DOHH2 (cell line): ENCODE measurements around the gene HERC2.

Experiments used
- H3F3A ChIP-seq: fragments of 200-600 bp; sonication (generic), shearing (Covaris generic); 2 replicates; pipeline ENCODE4 v1.6.0; 2016; ENCODE audit warnings: antibody characterized with exemption, mild to moderate bottlenecking; ENCODE audit not compliant: control insufficient read depth, insufficient read depth
- H3K27ac ChIP-seq: fragments of 200-600 bp; sonication (generic); 2 replicates; pipeline ENCODE4 v1.5.1; 2014; ENCODE audit warnings: low read depth, mild to moderate bottlenecking, low read length, moderate library complexity
- H3K27me3 ChIP-seq: fragments of 200-600 bp; sonication (generic); 2 replicates; pipeline ENCODE4 v1.6.1; 2014; ENCODE audit warnings: mild to moderate bottlenecking, low read length, mixed read lengths; ENCODE audit not compliant: control insufficient read depth
- H3K36me3 ChIP-seq: fragments of 200-600 bp; sonication (generic); 2 replicates; pipeline ENCODE4 v1.6.1; 2014; ENCODE audit warnings: mild to moderate bottlenecking, low read length, moderate library complexity, mixed read lengths; ENCODE audit not compliant: control insufficient read depth
- H3K4me1 ChIP-seq: fragments of 200-600 bp; sonication (generic); 2 replicates; pipeline ENCODE4 v1.6.1; 2014; ENCODE audit warnings: mild to moderate bottlenecking, low read length, mixed read lengths; ENCODE audit not compliant: control insufficient read depth
- H3K4me2 ChIP-seq: fragments of 200-600 bp; sonication (generic); 2 replicates; pipeline ENCODE4 v1.6.0; 2014; ENCODE audit warnings: mild to moderate bottlenecking, low read length, moderate library complexity
- H3K4me3 ChIP-seq: fragments of 200-600 bp; sonication (generic); 2 replicates; pipeline ENCODE4 v1.5.1; 2014; ENCODE audit warnings: mild to moderate bottlenecking, low read length, mixed read lengths
- H3K79me2 ChIP-seq: fragments of 200-600 bp; sonication (generic); 2 replicates; pipeline ENCODE4 v1.6.1; 2014; ENCODE audit warnings: mild to moderate bottlenecking, low read length, mixed read lengths; ENCODE audit not compliant: control insufficient read depth
- H3K9me2 ChIP-seq: fragments of 200-600 bp; sonication (generic); replicated peaks from 2 replicates; pipeline ENCODE4 v1.6.1; 2014; ENCODE audit warnings: mild to moderate bottlenecking, low read length, mixed read lengths; ENCODE audit not compliant: control insufficient read depth
- H3K9me3 ChIP-seq: fragments of 200-600 bp; sonication (generic); 2 replicates; pipeline ENCODE4 v1.6.1; 2014; ENCODE audit warnings: antibody characterized with exemption, low read length, mixed read lengths; ENCODE audit not compliant: control insufficient read depth, insufficient read depth
- H4K20me1 ChIP-seq: fragments of 200-600 bp; sonication (generic); 2 replicates; pipeline ENCODE4 v1.6.0; 2014; ENCODE audit warnings: low read depth, mild to moderate bottlenecking, antibody characterized with exemption, low read length, moderate library complexity; ENCODE audit not compliant: control insufficient read depth, insufficient read depth
- EZH2phosphoT487 ChIP-seq: fragments of 200-600 bp; sonication (generic); IDR thresholded peaks from 2 replicates; pipeline ENCODE4 v1.6.1; 2017; ENCODE audit warnings: borderline replicate concordance, mild to moderate bottlenecking, antibody characterized with exemption, low read length, moderate library complexity, mixed read lengths
- TF ChIP-seq, protein P1 (sequence below): fragments of 200-600 bp; sonication (generic); IDR thresholded peaks from one replicate; pipeline ENCODE4 v1.5.1; 2014; ENCODE audit warnings: antibody characterized with exemption, mild to moderate bottlenecking, low read depth, low read length; ENCODE audit not compliant: poor library complexity, severe bottlenecking

HERC2 gene

GRCh38 chr15:28105793-28106192 lies 216.2 kb downstream of the HERC2 start:
- TF ChIP-seq, protein P1, sequence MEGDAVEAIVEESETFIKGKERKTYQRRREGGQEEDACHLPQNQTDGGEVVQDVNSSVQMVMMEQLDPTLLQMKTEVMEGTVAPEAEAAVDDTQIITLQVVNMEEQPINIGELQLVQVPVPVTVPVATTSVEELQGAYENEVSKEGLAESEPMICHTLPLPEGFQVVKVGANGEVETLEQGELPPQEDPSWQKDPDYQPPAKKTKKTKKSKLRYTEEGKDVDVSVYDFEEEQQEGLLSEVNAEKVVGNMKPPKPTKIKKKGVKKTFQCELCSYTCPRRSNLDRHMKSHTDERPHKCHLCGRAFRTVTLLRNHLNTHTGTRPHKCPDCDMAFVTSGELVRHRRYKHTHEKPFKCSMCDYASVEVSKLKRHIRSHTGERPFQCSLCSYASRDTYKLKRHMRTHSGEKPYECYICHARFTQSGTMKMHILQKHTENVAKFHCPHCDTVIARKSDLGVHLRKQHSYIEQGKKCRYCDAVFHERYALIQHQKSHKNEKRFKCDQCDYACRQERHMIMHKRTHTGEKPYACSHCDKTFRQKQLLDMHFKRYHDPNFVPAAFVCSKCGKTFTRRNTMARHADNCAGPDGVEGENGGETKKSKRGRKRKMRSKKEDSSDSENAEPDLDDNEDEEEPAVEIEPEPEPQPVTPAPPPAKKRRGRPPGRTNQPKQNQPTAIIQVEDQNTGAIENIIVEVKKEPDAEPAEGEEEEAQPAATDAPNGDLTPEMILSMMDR: no peak
- no peak for TF ChIP-seq EZH2phosphoT487
- Histone ChIP-seq H3K27me3 (no peaks in the 10 kb centered on the region), H3K4me2 (no peak overlapping the region), H4K20me1 (no peaks in the 10 kb centered on the region), H3K36me3 (no peaks in the 10 kb centered on the region), H3K4me1 (no peaks in the 10 kb centered on the region), H3K27ac (no peak overlapping the region), H3F3A (no peaks in the 10 kb centered on the region), H3K9me2 (no peaks in the 10 kb centered on the region), H3K4me3 (no peak overlapping the region), H3K9me3 (no peaks in the 10 kb centered on the region), H3K79me2 (no peaks in the 10 kb centered on the region)

DNA sequence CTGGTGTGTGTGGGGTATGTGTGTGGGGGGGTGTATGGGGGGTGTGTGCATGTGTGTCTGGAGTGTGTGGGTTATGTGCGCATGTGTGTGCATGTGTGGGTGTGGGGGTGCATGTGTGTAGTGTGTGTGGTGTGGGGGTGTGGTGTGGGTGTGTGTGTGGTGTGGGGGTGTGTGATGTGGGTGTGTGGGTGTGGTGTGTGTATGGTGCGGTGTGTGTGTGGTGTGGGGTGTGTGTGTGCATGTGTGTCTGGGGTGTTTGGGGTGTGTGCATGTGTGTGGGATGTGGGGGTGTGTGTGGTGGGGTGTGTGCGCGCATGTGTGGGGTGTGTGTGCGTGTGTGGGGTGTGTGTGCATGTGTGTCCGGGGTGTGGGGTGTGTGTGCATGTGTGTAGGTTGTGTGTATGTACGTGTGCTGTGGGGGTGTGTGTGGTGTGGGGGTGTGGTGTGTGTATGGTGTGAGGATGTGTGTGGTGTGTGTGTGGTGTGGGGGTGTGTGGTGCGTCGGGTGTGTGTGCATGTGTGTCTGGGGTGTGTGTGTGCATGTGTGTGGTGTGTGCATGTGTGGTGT lies 216.7 kb downstream of the HERC2 start:
- H3K27me3 ChIP-seq: no peaks in the 10 kb centered on the region
- no peak for TF ChIP-seq EZH2phosphoT487
- TF ChIP-seq, protein P1: no peak

DNA sequence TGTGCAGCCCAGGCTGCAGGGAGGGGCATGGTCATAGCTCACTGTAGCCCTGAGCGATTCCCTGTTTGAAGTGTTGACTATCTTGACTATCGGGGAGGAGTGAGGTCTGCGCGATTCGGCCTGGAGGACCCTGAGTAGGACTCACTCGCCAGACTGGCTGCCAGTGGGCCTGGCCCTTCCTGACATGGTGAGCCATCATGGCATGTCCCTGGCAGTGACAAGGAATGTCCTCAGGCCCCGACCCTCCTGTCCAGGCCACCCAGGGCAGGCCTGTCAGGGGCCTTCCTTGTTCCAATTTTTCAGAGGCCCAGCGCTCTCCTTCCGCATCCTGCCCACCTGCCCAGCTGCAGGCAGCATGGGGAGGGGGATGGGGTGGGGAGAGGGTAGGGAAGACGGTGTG lies 217.7 kb downstream of the HERC2 start:
- Histone ChIP-seq H3K9me3 (no peaks in the 10 kb centered on the region), H4K20me1 (no peaks in the 10 kb centered on the region), H3F3A (no peaks in the 10 kb centered on the region), H3K27ac (no peak overlapping the region), H3K4me1 (no peaks in the 10 kb centered on the region), H3K4me2 (no peak overlapping the region), H3K4me3 (no peak overlapping the region), H3K79me2 (no peaks in the 10 kb centered on the region), H3K36me3 (no peaks in the 10 kb centered on the region), H3K27me3 (no peaks in the 10 kb centered on the region), H3K9me2 (no peaks in the 10 kb centered on the region)
- TF ChIP-seq, protein P1: no peak
- no peak for TF ChIP-seq EZH2phosphoT487

More for the DNA sequence above, 216.7 kb downstream of the HERC2 start:
- Histone ChIP-seq H3K9me3 (no peaks in the 10 kb centered on the region), H3F3A (no peaks in the 10 kb centered on the region), H4K20me1 (no peaks in the 10 kb centered on the region), H3K27ac (no peak overlapping the region), H3K4me3 (no peak overlapping the region), H3K4me1 (no peaks in the 10 kb centered on the region), H3K79me2 (no peaks in the 10 kb centered on the region), H3K9me2 (no peaks in the 10 kb centered on the region), H3K36me3 (no peaks in the 10 kb centered on the region), H3K4me2 (no peak overlapping the region)

DNA sequence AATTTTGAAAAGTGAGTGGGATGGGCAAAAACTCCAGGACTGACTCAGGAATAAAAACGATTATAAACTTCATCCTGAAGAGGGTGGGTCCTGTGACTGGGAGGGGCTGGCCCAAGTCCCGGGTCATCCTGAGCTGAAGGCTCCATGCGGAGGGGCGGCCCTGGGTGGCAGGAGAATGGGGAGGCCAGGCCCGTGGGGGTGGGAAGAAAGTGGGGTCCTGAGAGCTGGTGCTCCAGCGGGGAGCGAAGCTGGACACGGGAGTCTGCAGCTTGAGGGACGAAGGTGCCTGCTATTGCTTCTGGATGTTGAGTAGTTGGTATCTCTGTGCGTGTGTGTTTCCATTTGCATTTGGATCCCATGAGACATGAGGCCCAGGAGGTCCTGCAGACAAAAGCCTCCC lies 218.1 kb downstream of the HERC2 start:
- Histone ChIP-seq H3K4me2 (no peak overlapping the region), H3K9me2 (no peaks in the 10 kb centered on the region), H3K27me3 (peaks cover 3% of the 10 kb centered on the region; the same call in 1 of the 2 replicates), H3K9me3 (no peaks in the 10 kb centered on the region), H3K4me3 (no peak overlapping the region), H3K79me2 (no peaks in the 10 kb centered on the region), H3K27ac (no peak overlapping the region), H3K36me3 (no peaks in the 10 kb centered on the region), H3K4me1 (no peaks in the 10 kb centered on the region), H3F3A (no peaks in the 10 kb centered on the region), H4K20me1 (no peaks in the 10 kb centered on the region)
- TF ChIP-seq EZH2phosphoT487: no peak
- TF ChIP-seq, protein P1: no peak
